HepG2 (cell line): ENCODE measurements around the gene EXPH5. TPM values are rescaled to one million over a fixed set of nuclear protein-coding genes. Genes with fewer than 3 reads are reported as not detected.

Experiments used
- ATAC-seq: fragments of 200-7000 bp; cut with Tn5 transposase; 3 replicates; pipeline ENCODE4 v1.9.1; 2020; ENCODE audit warnings: mild to moderate bottlenecking, moderate library complexity
- BruUV-seq: library from RNA; stranded (reverse); fragments of 400-500 nt; replicated peaks from 2 replicates; lab custom pipeline; 2021; lab: Mats Ljungman, UMichigan
- CTCF ChIA-PET: fragments of 300-600 bp; formaldehyde crosslinking; extraction: SDS; loops from one replicate; lab custom pipeline; 2021; ENCODE audit warnings: low total read pairs, inconsistent platforms, low intra/inter-chr PET ratio; lab: Yijun Ruan, JAX
- POLR2A ChIA-PET: fragments of 350-600 bp; sonication (Branson Sonifier 250); formaldehyde crosslinking; loops from one replicate; lab custom pipeline; 2020; ENCODE audit warnings: antibody characterized with exemption, inconsistent platforms; lab: Yijun Ruan, JAX
- DNase-seq: peaks from one replicate; pipeline ENCODE4 v3.0.0-alpha.2; 2015; ENCODE audit warnings: low spot score
- FAIRE-seq: peaks from 3 replicates; lab custom pipeline; 2011; peaks lifted over from hg19 to GRCh38; lab: Jason Lieb, UNC
- H2AFZ ChIP-seq: one replicate; pipeline ENCODE4 v1.6.1; 2011; ENCODE audit warnings: low read length, inconsistent platforms
- H3K27ac ChIP-seq: fragments of 300-600 bp; 3 replicates; pipeline ENCODE4 v1.8.0; 2011; ENCODE audit warnings: mixed run types, mild to moderate bottlenecking, mixed read lengths, low read length, inconsistent platforms; ENCODE audit not compliant: insufficient read depth; ENCODE audit errors: extremely low read length
- H3K27me3 ChIP-seq, 2 experiments: fragments of 200-600 bp in 1 of 2; 2 replicates in 1 of 2; 3 replicates in 1 of 2; pipeline versions ENCODE4 v1.6.0 to v1.8.0; 2011; ENCODE audit warnings: low read length in 2 of 2, mild to moderate bottlenecking in 2 of 2, moderate library complexity in 2 of 2, inconsistent platforms in 1 of 2; ENCODE audit not compliant: insufficient read depth in 2 of 2, control insufficient read depth in 1 of 2
- H3K36me3 ChIP-seq, 2 experiments: fragments of 200-600 bp in 1 of 2; replicated peaks in 1 of 2; 2 replicates in 1 of 2; 3 replicates in 1 of 2; pipeline versions ENCODE4 v1.5.1 to v1.8.0; 2011; ENCODE audit warnings: low read length in 2 of 2, inconsistent platforms in 1 of 2; ENCODE audit not compliant: insufficient read depth in 2 of 2, control insufficient read depth in 1 of 2
- H3K4me1 ChIP-seq: 2 replicates; pipeline ENCODE4 v1.5.1; 2012; ENCODE audit warnings: low read length, inconsistent platforms; ENCODE audit not compliant: insufficient read depth
- H3K4me2 ChIP-seq: 2 replicates; pipeline ENCODE4 v1.6.0; 2011; ENCODE audit warnings: low read depth, low read length, inconsistent platforms
- H3K4me3 ChIP-seq, 3 experiments: fragments of 200-600 bp in 1 of 3; sonication (generic), shearing (Covaris generic) in 1 of 3; replicated peaks in 1 of 3; 2 replicates each; pipeline ENCODE4 v1.5.1; 2011 to 2016; ENCODE audit warnings: low read length in 3 of 3, inconsistent platforms in 2 of 3, low read depth in 2 of 3, mild to moderate bottlenecking in 2 of 3, control low read depth in 1 of 3, mixed read lengths in 1 of 3; ENCODE audit not compliant: insufficient read depth in 1 of 3
- H3K79me2 ChIP-seq: one replicate; pipeline ENCODE4 v1.6.1; 2011; ENCODE audit warnings: low read length, inconsistent platforms; ENCODE audit not compliant: insufficient read depth
- H3K9ac ChIP-seq: 2 replicates; pipeline ENCODE4 v1.6.0; 2011; ENCODE audit warnings: mild to moderate bottlenecking, low read depth, low read length, inconsistent platforms; ENCODE audit not compliant: insufficient read depth
- H3K9me3 ChIP-seq: 2 replicates; pipeline ENCODE4 v1.5.1; 2012; ENCODE audit warnings: mild to moderate bottlenecking, low read length
- H4K20me1 ChIP-seq: 2 replicates; pipeline ENCODE4 v1.6.0; 2011; ENCODE audit warnings: inconsistent platforms, mild to moderate bottlenecking, low read length, moderate library complexity; ENCODE audit not compliant: insufficient read depth
- JUNB ChIP-seq: sonication (generic); formaldehyde crosslinking; IDR thresholded peaks from 2 replicates; pipeline ENCODE4 v1.8.0; 2022; ENCODE audit warnings: missing genetic modification reagents, mild to moderate bottlenecking, borderline replicate concordance
- ONECUT2 ChIP-seq: sonication (generic); formaldehyde crosslinking; IDR thresholded peaks from 2 replicates; pipeline ENCODE4 v1.4.0; 2020; ENCODE audit warnings: missing genetic modification reagents
- PRDM4 ChIP-seq: sonication (generic); formaldehyde crosslinking; IDR thresholded peaks from 2 replicates; pipeline ENCODE4 v1.9.0; 2021; ENCODE audit warnings: missing genetic modification reagents, borderline replicate concordance
- ZNF207 ChIP-seq: fragments of 450-650 bp; IDR thresholded peaks from 2 replicates; pipeline ENCODE4 v1.6.1; 2016; ENCODE audit warnings: antibody characterized with exemption, borderline replicate concordance
- ZNF260 ChIP-seq: sonication (generic); formaldehyde crosslinking; IDR thresholded peaks from 2 replicates; pipeline ENCODE4 v1.4.0; 2020; ENCODE audit warnings: missing genetic modification reagents, low read depth, mild to moderate bottlenecking, borderline replicate concordance
- ZNF547 ChIP-seq: sonication (generic); formaldehyde crosslinking; IDR thresholded peaks from 2 replicates; pipeline ENCODE4 v1.5.1; 2020; ENCODE audit warnings: mild to moderate bottlenecking, missing genetic modification reagents
- ZNF605 ChIP-seq: sonication (generic); formaldehyde crosslinking; IDR thresholded peaks from 2 replicates; pipeline ENCODE4 v1.8.0; 2022; ENCODE audit warnings: mild to moderate bottlenecking, missing genetic modification reagents
- ZNF672 ChIP-seq: sonication (generic); formaldehyde crosslinking; IDR thresholded peaks from 2 replicates; pipeline ENCODE4 v1.8.1; 2022; ENCODE audit warnings: missing genetic modification reagents
- ZNF772 ChIP-seq: sonication (generic); formaldehyde crosslinking; IDR thresholded peaks from 2 replicates; pipeline ENCODE4 v1.5.0; 2020; ENCODE audit warnings: mild to moderate bottlenecking, missing genetic modification reagents
- WGBS: methylation state at CpG from one replicate; pipeline ENCODE4 v1.1.6; 2017; ENCODE audit warnings: low lambda C conversion rate; 5-methylcytosine and 5-hydroxymethylcytosine counted together
- in situ Hi-C: cut with HindIII; loops from 2 replicates; pipeline ENCODE4 v1.10.0; 2017; ENCODE audit warnings: low pct_unique_long_range_greater_than_20kb; ENCODE audit not compliant: extremely low pct_ligation_motif_present
- intact Hi-C: fragments of 100-400 bp; cut with micrococcal nuclease; formaldehyde crosslinking; loops from one replicate; pipeline ENCODE4 v1.10.0; 2022; ENCODE audit not compliant: unreplicated experiment
- polyA plus RNA-seq, 8 experiments: library from polyadenylated mRNA; depleted of rRNA in 3 of 8; stranded (reverse) in 7 of 8; unstranded in 1 of 8; fragments of >200 nt; fragmentation: Illumina TruSeq in 4 of 8; extraction: Trizol in 4 of 8; gene quantifications; 2 replicates each; pipeline versions ENCODE4 v1.2.1 to v1.2.3, GENCODE V29; 2011 to 2016; ENCODE audit warnings: low read depth in 4 of 8, missing spikeins in 1 of 8, mixed read lengths in 1 of 8; ENCODE audit not compliant: insufficient read depth in 1 of 8
- total RNA-seq, 5 experiments: library from RNA; depleted of rRNA; stranded (reverse); fragments of >200 nt; fragmentation: Illumina TruSeq; extraction: Trizol; gene quantifications; 2 replicates each; pipeline ENCODE4 v1.2.3, GENCODE V29; 2016; ENCODE audit warnings: low read depth in 1 of 5
- TF ChIP-seq, protein P1 (sequence below): sonication (generic); formaldehyde crosslinking; IDR thresholded peaks from 2 replicates; pipeline ENCODE4 v1.5.0; 2020; ENCODE audit warnings: missing genetic modification reagents, mild to moderate bottlenecking, borderline replicate concordance

Gene EXPH5
- total and polyA plus RNA-seq, 2 of the 13 experiments (the other 11 are each of a cell fraction or from before 2014, with no cell fraction given), result under 0.01 to 0.02 TPM

GRCh38 chr11:108589136-108589535 lies 4.4 kb downstream of the EXPH5 start:
- Histone ChIP-seq H3K79me2 (no peaks in the 10 kb centered on the region), H3K27ac (no peak overlapping the region), H3K36me3 (no peaks in the 10 kb centered on the region), H4K20me1 (no peaks in the 10 kb centered on the region), H2AFZ (no peak overlapping the region), H3K4me2 (no peak overlapping the region), H3K27me3 (peaks cover 2 to 18% of the 10 kb centered on the region in 2 experiments; a peak in 4 of 5 replicates), H3K9ac (no peak overlapping the region), H3K9me3 (no peaks in the 10 kb centered on the region), H3K4me1 (peaks cover 9% of the 10 kb centered on the region), H3K4me3 (no peak overlapping the region)
- in situ Hi-C loops, result no loop called here
- BruUV-seq, result no TSS peak
- TF ChIP-seq ZNF260, result no peak
- TF ChIP-seq PRDM4, result no peak
- ChIA-PET CTCF (no interaction called here), POLR2A (no interaction called here)
- 33% methylated on average over 1 of the region's 1 CpG for WGBS
- no peak for FAIRE-seq
- ATAC-seq, result no peak
- intact Hi-C loops, result no loop called here
- DNase-seq, result no peak

DNA sequence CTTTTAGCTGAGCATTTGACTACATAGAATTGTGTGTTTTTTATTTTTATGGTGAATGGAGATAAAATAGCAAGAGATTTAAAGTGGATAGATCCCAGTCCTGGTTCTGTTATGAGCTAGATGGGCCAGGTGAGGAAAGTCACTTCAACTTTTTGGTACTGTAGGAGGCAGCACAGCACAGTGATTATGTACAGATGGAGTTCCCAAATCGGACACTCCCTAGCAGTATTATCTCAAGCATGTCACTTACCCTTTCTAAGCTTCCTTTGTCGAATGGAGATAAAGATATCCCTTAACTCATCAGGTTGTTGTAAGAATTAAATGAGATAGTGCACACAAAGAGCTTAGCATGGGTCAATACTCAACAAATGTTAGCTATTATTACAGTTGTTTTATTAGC lies 5.3 kb downstream of the EXPH5 start:
- Histone ChIP-seq H4K20me1 (no peaks in the 10 kb centered on the region), H3K9me3 (no peaks in the 10 kb centered on the region), H3K9ac (no peak overlapping the region), H3K27ac (no peak overlapping the region), H3K27me3 (peaks cover 2 to 16% of the 10 kb centered on the region in 2 experiments; a peak in 4 of 5 replicates), H3K4me2 (no peak overlapping the region), H2AFZ (no peak overlapping the region), H3K36me3 (no peaks in the 10 kb centered on the region), H3K79me2 (no peaks in the 10 kb centered on the region), H3K4me1 (peaks cover under 1% of the 10 kb centered on the region; the same call in 1 of the 2 replicates), H3K4me3 (no peak overlapping the region)
- no TSS peak for BruUV-seq
- FAIRE-seq (no peak), ATAC-seq (no peak), DNase-seq (no peak)
- ChIA-PET POLR2A (no interaction called here), CTCF (no interaction called here)
- intact Hi-C loops (no loop called here), in situ Hi-C loops (no loop called here)
- no peak for TF ChIP-seq ZNF672 (CRISPR knock-in tag)
- TF ChIP-seq ZNF772, result no peak
- TF ChIP-seq ZNF547 (CRISPR knock-in tag), result no peak
- TF ChIP-seq JUNB (CRISPR knock-in tag), result no peak
- no peak for TF ChIP-seq ZNF207
- TF ChIP-seq ZNF605 (CRISPR knock-in tag), result no peak
- TF ChIP-seq ONECUT2 (CRISPR knock-in tag), result no peak
- TF ChIP-seq, protein P1, sequence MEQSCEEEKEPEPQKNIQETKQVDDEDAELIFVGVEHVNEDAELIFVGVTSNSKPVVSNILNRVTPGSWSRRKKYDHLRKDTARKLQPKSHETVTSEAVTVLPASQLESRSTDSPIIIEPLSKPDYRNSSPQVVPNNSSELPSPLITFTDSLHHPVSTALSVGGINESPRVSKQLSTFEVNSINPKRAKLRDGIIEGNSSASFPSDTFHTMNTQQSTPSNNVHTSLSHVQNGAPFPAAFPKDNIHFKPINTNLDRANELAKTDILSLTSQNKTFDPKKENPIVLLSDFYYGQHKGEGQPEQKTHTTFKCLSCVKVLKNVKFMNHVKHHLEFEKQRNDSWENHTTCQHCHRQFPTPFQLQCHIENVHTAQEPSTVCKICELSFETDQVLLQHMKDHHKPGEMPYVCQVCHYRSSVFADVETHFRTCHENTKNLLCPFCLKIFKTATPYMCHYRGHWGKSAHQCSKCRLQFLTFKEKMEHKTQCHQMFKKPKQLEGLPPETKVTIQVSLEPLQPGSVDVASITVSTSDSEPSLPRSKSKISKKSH (CRISPR knock-in tag), result no peak
- WGBS, result 11% methylated on average over 2 of the region's 2 CpGs
